Effector CD8-positive, alpha-beta T cell (primary cell): ENCODE measurements around the gene SUPT5H.

Experiments
- DNase-seq: peaks from one replicate; lab custom pipeline; 2025; lab: John Stamatoyannopoulos, UW
- total RNA-seq, 4 experiments: gene quantifications; one replicate each; lab custom pipeline; 2026; lab: John Stamatoyannopoulos, UW

Gene SUPT5H
- total RNA-seq = 250 to 280 (median 253) reads per million in 4 experiments

- DNase-seq = peak; percentile 97
These were observed at the start of gene SUPT5H for GRCh38 chr19:39445196-39446111. SUPT5H (plus strand) TSS chr19:39445582; CDS start chr19:39445891, 309 bp downstream.

- peak; percentile 87 for DNase-seq
These were observed 47.8 kb upstream of the SUPT5H start for GRCh38 chr19:39397360-39398296.

GRCh38 chr19:39398297-39398864 is 47.0 kb upstream of the SUPT5H start:
- no peak for DNase-seq

DNA sequence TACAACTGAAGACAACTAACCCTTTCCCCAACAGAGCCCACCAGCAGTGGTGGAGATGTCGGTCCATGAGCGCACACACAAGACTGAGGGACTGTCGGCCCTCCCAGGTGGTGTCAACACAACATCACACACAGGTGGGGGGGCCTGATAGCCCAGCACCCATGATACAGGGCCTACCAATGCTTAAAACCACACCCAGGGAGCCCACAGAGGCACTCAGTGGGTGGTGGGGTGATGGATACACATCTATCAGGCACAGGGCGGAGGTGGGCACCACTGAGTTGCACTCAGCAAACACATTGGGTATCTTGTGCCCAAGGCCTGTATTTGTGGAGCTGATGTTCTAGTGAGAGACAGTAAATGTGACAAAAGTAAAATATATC is 45.7 kb upstream of the SUPT5H start:
- no peak for DNase-seq

DNA sequence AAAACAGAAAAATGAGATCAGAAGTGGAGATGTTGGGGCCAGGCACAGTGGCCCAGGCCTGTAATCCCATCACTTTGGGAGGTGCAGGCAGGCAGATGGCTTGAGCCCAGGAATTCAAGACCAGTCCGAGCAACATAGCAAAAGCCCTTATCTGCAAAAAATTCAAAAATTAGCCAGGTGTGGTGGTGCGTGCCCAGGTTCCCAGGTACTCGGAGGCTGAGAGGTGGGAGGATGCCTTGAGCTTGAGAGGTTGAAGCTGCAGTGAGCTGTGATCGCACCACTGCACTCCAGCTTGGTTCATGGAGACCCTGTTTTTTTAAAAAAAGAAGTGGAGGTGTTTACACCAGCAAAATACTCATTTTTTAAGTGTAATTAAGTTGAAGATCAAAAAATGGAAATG is 45.3 kb upstream of the SUPT5H start:
- no peak for DNase-seq

DNA sequence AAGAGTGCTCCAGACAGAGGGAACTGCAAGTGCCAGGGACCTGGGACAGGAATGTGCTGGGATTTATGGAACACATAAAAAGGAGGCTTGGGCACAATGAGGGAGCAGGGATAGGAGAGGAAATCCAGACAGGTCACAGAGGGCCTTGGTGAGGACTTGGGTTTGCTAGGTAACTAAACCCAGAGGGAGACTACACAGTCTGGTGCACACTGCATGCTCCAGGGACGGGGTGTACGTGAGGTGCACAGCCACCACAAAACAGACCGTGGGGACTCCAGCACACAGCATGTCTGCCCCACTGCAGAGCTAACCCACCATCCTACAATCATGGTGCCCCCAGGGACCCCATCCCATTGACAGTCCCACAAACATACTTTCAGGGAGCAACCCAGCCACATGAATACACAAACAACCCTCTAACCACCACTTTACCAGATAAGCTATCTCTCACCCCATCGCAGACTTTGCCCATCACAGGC is 44.3 kb upstream of the SUPT5H start:
- no peak for DNase-seq

- peak; percentile 63 for DNase-seq
These were observed 43.6 kb upstream of the SUPT5H start for GRCh38 chr19:39401549-39402345.

DNA sequence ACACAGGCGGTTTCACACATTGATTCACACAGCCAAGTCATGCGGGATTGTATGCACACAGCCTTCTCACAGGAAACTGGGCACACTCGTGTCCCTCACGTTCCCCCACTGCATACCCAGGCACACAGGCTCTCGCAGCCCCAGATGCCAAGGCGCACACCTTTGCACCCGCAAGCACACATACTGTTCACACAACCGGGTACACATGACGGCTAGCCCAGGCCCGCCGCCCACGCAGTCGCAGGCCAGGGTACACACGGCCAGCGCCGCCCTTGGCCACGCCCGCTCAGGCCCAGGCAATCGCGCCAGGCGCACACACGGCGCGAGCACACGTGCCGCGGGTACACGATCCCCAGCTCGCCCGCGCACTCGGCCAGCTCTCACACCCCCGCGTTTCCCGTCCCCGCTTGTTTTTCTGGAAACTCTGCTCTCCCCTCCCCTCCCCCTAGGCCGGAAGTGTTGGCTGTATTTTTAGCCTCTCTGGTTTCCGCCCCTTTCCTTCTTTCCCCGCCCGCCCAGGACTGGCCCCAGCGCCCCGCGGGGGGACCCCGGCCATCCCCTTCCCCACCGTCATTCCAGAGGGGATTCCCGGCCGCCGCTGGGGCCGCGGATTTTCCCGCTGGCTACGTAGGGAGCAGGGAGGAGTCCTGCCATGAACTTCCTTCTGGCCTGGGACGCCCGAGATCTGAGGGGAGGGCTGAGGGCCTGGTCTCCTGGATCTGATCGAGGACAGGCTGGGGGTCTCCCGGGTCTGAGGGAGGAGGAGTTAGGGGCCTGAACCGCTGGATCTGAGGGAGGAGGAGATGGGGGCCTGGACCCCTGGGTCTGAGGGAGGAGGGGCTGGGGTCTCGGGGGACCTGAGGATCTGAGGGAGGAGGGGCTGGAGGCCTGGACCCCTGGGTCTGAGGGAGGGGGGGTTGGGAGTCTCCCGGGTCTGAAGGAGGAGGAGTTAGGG is 42.8 kb upstream of the SUPT5H start:
- peak; percentile 83 for DNase-seq

GRCh38 chr19:39403331-39404312 is 41.8 kb upstream of the SUPT5H start:
- peak; percentile 94 for DNase-seq

DNA sequence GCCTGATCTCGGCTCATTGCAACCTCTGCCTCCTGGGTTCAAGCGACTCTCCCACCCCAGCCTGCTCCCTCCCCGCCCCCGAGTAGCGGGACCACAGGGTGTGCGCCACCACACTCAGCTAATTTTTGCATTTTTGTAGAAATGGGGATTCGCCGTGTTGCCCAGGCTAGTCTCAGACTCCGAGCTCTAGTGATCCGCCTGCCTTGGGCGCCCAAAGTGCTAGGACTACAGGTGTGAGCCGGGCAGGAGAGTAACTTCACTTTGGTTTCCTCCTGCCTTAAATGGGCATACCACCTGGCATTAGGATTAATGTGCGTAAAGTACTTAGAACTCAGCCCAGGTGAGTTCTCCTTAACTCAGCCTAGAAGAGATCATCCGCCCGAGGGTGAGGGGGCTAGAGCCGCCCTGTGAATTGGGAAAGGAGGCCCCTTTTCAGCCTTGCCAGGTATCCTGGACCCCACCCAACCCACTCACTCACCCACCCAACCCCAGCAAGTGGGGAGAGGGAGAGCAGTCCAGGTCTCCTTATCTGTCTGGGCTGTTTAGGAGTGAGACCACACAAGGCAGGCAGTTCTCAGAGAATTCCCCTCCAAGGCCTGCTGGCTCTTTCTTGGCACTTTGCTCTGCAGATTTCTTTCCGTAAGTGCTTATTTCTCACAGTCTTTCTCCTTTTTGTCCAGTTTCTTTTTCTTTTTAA is 40.0 kb upstream of the SUPT5H start:
- no peak for DNase-seq

DNA sequence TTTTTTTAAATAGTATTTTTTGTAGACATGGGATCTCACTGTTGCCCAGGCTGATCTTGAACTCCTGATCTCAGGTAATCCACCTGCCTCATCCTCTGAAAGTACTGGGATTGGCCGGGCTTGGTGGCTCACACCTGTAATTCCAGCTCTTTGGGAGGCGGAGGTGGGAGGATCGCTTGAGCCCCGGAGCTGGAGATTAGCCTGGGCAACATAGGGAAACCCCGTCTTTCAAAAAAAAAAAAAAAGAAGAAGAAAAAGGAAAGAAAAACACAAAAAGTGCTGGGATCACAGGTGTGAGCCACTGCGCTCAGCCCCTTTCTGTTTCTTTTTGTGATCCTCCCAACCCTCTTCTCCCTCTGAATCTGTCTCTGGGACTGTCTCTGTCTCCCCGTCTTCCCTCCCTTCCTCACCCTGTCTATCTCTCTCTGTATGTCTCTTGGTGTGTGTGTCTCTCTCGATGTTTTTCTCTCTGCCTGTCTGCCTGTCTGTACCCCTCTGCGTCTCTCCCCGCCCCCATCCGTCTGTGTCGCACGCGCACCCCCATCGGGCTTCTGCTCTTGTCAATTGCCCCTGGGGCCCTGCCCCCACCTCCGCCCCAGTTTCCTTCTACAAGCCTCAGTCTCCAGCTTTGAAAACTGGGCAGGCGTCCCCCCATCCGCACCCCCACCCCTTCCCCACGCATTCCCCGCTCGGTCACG is 39.3 kb upstream of the SUPT5H start:
- DNase-seq = peak; percentile 78

GRCh38 chr19:39406656-39407409 is 38.5 kb upstream of the SUPT5H start, which contains the start of gene ZFP36:
ZFP36 (plus strand) TSS chr19:39406847; CDS start chr19:39406905, 58 bp downstream.
- peak; percentile 88 for DNase-seq

DNA sequence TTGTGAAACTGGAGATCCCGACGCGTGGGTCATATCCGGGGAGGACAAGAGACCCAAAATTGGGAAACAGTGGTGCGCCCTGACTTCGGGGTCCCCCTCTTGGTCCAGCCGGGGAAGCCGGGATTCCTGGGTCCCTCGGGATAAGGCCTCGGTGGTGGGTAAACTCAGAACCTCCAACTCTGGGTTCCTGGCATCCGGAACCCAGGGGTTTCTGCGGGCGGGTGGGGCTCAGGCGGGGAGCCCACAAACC is 38.0 kb upstream of the SUPT5H start:
- no peak for DNase-seq

GRCh38 chr19:39407660-39408391 is 37.6 kb upstream of the SUPT5H start:
- DNase-seq = peak; percentile 53

- peak; percentile 52 for DNase-seq
These were observed 36.8 kb upstream of the SUPT5H start for GRCh38 chr19:39408392-39409207.
